Measurements from ENCODE around the gene NOTCH4. TPM values are rescaled to one million over a fixed set of nuclear protein-coding genes. Genes with fewer than 3 reads are reported as not detected.

The NOTCH4 gene
- total RNA-seq, 1 donor from 2014 or later = 151 TPM

DNA sequence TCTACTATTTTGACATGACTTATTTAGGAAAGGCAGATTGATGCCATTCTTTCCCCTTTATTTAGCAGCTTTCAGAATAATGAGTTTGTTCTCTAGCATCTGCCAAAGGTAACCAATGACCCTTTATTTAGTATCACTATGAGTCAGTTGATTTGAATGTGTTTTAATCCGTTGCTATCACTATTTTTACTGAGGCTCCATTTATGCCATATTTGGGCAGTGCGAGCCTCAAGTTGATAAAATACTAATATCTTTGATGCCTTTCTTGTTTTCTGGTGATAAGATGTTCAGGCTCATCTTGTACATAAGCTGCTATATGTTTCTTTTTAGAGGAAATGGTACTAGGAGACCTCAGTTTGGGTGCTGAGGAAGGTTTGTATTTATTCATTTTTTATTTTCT lies 15.6 kb upstream of the NOTCH4 start:
- no peak overlapping the region for H3K27ac Mint-ChIP-seq (ENCODE audit: unreplicated experiment)
- DNase-seq (ENCODE audit: low spot score) = no peak
- no peaks in the 10 kb centered on the region for H3K9me3 Mint-ChIP-seq (ENCODE audit: unreplicated experiment)
- no peak overlapping the region for H3K4me3 Mint-ChIP-seq (ENCODE audit: unreplicated experiment)
- no peaks in the 10 kb centered on the region for H3K36me3 Mint-ChIP-seq (ENCODE audit: low read depth, unreplicated experiment)
- peaks cover 16% of the 10 kb centered on the region for H3K4me1 Mint-ChIP-seq (ENCODE audit: unreplicated experiment)
- H3K27me3 Mint-ChIP-seq (ENCODE audit: unreplicated experiment) = peaks cover 11% of the 10 kb centered on the region
- TF ChIP-seq, protein P1, sequence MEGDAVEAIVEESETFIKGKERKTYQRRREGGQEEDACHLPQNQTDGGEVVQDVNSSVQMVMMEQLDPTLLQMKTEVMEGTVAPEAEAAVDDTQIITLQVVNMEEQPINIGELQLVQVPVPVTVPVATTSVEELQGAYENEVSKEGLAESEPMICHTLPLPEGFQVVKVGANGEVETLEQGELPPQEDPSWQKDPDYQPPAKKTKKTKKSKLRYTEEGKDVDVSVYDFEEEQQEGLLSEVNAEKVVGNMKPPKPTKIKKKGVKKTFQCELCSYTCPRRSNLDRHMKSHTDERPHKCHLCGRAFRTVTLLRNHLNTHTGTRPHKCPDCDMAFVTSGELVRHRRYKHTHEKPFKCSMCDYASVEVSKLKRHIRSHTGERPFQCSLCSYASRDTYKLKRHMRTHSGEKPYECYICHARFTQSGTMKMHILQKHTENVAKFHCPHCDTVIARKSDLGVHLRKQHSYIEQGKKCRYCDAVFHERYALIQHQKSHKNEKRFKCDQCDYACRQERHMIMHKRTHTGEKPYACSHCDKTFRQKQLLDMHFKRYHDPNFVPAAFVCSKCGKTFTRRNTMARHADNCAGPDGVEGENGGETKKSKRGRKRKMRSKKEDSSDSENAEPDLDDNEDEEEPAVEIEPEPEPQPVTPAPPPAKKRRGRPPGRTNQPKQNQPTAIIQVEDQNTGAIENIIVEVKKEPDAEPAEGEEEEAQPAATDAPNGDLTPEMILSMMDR (IDR thresholded peaks at IDR 0.05; ENCODE audit: unreplicated experiment) = no peak

DNA sequence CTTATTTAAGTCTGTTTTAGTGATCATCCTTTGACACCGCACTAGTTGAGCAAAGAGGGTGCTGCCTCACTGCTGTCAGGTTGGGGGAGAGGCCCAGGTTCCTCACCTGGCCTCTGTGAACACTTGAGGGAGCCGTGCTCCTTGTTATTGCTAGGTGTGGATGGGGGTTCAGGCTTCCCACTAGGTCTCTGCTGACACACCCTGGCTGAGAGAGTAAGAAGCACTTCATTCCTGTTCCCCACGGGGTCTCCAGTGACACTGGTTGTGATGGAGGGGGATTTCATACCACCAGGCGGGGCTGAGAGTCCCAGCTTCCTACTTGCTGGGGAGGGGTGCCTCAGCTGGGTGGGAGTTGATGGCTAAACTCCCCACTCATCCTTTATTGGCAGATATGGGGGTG lies 11.1 kb upstream of the NOTCH4 start:
- peaks cover 3% of the 10 kb centered on the region for H3K27me3 Mint-ChIP-seq (ENCODE audit: unreplicated experiment)
- no peaks in the 10 kb centered on the region for H3K9me3 Mint-ChIP-seq (ENCODE audit: unreplicated experiment)
- no peaks in the 10 kb centered on the region for H3K36me3 Mint-ChIP-seq (ENCODE audit: low read depth, unreplicated experiment)
- H3K27ac Mint-ChIP-seq (ENCODE audit: unreplicated experiment) = peak overlapping the region; percentile 96
- TF ChIP-seq, protein P1 (IDR thresholded peaks at IDR 0.05; ENCODE audit: unreplicated experiment) = no peak
- no peak overlapping the region for H3K4me3 Mint-ChIP-seq (ENCODE audit: unreplicated experiment)
- no peak for DNase-seq (ENCODE audit: low spot score)
- peaks cover 26% of the 10 kb centered on the region for H3K4me1 Mint-ChIP-seq (ENCODE audit: unreplicated experiment)

DNA sequence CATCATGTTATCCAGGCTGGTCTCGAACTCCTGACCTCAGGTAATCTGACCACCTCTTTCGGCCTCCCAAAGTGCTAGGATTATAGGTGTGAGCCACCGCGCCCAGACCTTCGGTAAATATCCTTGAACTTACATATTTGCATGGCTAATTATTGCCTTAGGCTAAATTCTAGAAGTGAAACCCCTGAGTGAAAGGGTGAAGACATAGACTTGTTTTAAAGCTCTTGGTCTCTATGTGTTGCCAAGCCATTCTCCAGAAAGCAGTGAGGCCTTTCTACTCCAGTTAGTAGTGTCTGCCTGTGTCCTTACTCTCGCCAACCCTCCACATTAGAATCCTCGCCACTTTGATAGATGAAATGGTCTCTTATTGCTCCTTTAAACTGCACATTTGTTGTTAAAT lies 2.6 kb upstream of the NOTCH4 start:
- no peaks in the 10 kb centered on the region for H3K9me3 Mint-ChIP-seq (ENCODE audit: unreplicated experiment)
- H3K27ac Mint-ChIP-seq (ENCODE audit: unreplicated experiment) = peak overlapping the region; percentile 87
- DNase-seq (ENCODE audit: low spot score) = no peak
- H3K4me1 Mint-ChIP-seq (ENCODE audit: unreplicated experiment) = peaks cover 57% of the 10 kb centered on the region
- no peak overlapping the region for H3K4me3 Mint-ChIP-seq (ENCODE audit: unreplicated experiment)
- TF ChIP-seq, protein P1 (IDR thresholded peaks at IDR 0.05; ENCODE audit: unreplicated experiment) = no peak
- H3K36me3 Mint-ChIP-seq (ENCODE audit: low read depth, unreplicated experiment) = peaks cover 2% of the 10 kb centered on the region
- peaks cover 4% of the 10 kb centered on the region for H3K27me3 Mint-ChIP-seq (ENCODE audit: unreplicated experiment)

- no peak for DNase-seq (ENCODE audit: low spot score)
- TF ChIP-seq, protein P1 (IDR thresholded peaks at IDR 0.05; ENCODE audit: unreplicated experiment) = no peak
- Mint-ChIP-seq H3K9me3 (ENCODE audit: unreplicated experiment) (no peaks in the 10 kb centered on the region), H3K27me3 (ENCODE audit: unreplicated experiment) (peaks cover 5% of the 10 kb centered on the region), H3K4me1 (ENCODE audit: unreplicated experiment) (peaks cover 50% of the 10 kb centered on the region), H3K4me3 (ENCODE audit: unreplicated experiment) (no peak overlapping the region), H3K36me3 (ENCODE audit: low read depth, unreplicated experiment) (peaks cover 8% of the 10 kb centered on the region), H3K27ac (ENCODE audit: unreplicated experiment) (peak overlapping the region; percentile 85)
Observed at GRCh38 chr6:32224696-32225095, 829 bp upstream of the NOTCH4 start.

- H3K4me3 Mint-ChIP-seq (ENCODE audit: unreplicated experiment) = peak overlapping the region; percentile 78
- H3K4me1 Mint-ChIP-seq (ENCODE audit: unreplicated experiment) = peaks cover 45% of the 10 kb centered on the region
- H3K9me3 Mint-ChIP-seq (ENCODE audit: unreplicated experiment) = no peaks in the 10 kb centered on the region
- no peak for DNase-seq (ENCODE audit: low spot score)
- H3K36me3 Mint-ChIP-seq (ENCODE audit: low read depth, unreplicated experiment) = peaks cover 24% of the 10 kb centered on the region
- H3K27me3 Mint-ChIP-seq (ENCODE audit: unreplicated experiment) = peaks cover 6% of the 10 kb centered on the region
- TF ChIP-seq, protein P1 (IDR thresholded peaks at IDR 0.05; ENCODE audit: unreplicated experiment) = no peak
- peak overlapping the region; percentile 67 for H3K27ac Mint-ChIP-seq (ENCODE audit: unreplicated experiment)
Observed at GRCh38 chr6:32222333-32223230, 1.3 kb downstream of the NOTCH4 start.
